ENCODE results near the gene HK2. TPM values are rescaled to one million over a fixed set of nuclear protein-coding genes. Genes with fewer than 3 reads are reported as not detected.
"Not testable (repeated sequence)": the region's sequence is repeated elsewhere in the genome, so short reads cannot be mapped to it uniquely, and the experiment has no call there.

HK2 gene
- total and polyA plus RNA-seq, 2 donors (not counting 3 experiments of a cell fraction or from before 2014, with no cell fraction given), result 3.4 to 13.0 TPM

- POLR2A ChIA-PET, result no interaction called here
- intact Hi-C loops (cut with micrococcal nuclease), result no loop called here
- no peak overlapping the region for H3K9ac ChIP-seq (replicated peaks; ENCODE audit: extremely low read depth, insufficient read depth, low read length)
- H3K4me2 ChIP-seq (ENCODE audit: insufficient read depth, low read length), result no peak overlapping the region
- no peak overlapping the region for H3K27ac ChIP-seq (ENCODE audit: insufficient read depth, low read depth, low read length)
- dilution Hi-C loops (cut with MboI; ENCODE audit: extremely low pct_ligation_motif_present, low sequenced_read_pairs), result no loop called here
- H3K79me2 ChIP-seq (ENCODE audit: control insufficient read depth, insufficient read depth, low read length), result no peaks in the 10 kb centered on the region
- H3K4me1 ChIP-seq (ENCODE audit: control insufficient read depth, extremely low read depth, insufficient read depth, low read length), result peaks cover 3% of the 10 kb centered on the region
- no peaks in the 10 kb centered on the region for H3K27me3 ChIP-seq (ENCODE audit: control insufficient read depth in 2 of 2, insufficient read depth in 2 of 2, low read length in 2 of 2)
- no peak overlapping the region for H3K4me3 ChIP-seq (replicated peaks in 1 of 3; ENCODE audit: insufficient read depth in 1 of 3, low read depth in 1 of 3, low read length in 3 of 3)
- H4K20me1 ChIP-seq (replicated peaks; ENCODE audit: control insufficient read depth, extremely low read depth, insufficient read depth, low read length), result no peaks in the 10 kb centered on the region
- no peaks in the 10 kb centered on the region for H3K9me3 ChIP-seq (replicated peaks; ENCODE audit: control insufficient read depth, insufficient read depth, low read length)
- FAIRE-seq (no peak), DNase-seq (ENCODE audit: low read depth, low spot score) (no peak)
- H3K9me1 ChIP-seq (replicated peaks; ENCODE audit: control insufficient read depth, extremely low read depth, insufficient read depth, low read length), result no peaks in the 10 kb centered on the region
- H2AFZ ChIP-seq (ENCODE audit: low read depth, low read length), result no peak overlapping the region
- no peak for TF ChIP-seq MYC (IDR thresholded peaks at IDR 0.05; ENCODE audit: low read depth, low read length)
- TF ChIP-seq EZH2 (IDR thresholded peaks at IDR 0.05; ENCODE audit: borderline replicate concordance, low read depth, low read length, severe bottlenecking), result no peak
- no peak for TF ChIP-seq GATA2 (IDR thresholded peaks at IDR 0.05; ENCODE audit: insufficient read depth, insufficient read length, low read depth, low read length)
- no peak for TF ChIP-seq JUN (IDR thresholded peaks at IDR 0.05; ENCODE audit: borderline replicate concordance, insufficient read depth, insufficient read length, low read depth)
- TF ChIP-seq MAX (IDR thresholded peaks at IDR 0.05; ENCODE audit: insufficient read depth, insufficient read length), result no peak
- no peak for TF ChIP-seq CTCF (IDR thresholded peaks at IDR 0.05; ENCODE audit: extremely low read depth in 1 of 2, insufficient read depth in 1 of 2, low read depth in 1 of 2, low read length in 2 of 2)
- TF ChIP-seq FOS (IDR thresholded peaks at IDR 0.05; ENCODE audit: borderline replicate concordance, insufficient read depth, low read length), result no peak
- TF ChIP-seq POLR2AphosphoS5 (IDR thresholded peaks at IDR 0.05; ENCODE audit: insufficient read depth, low read depth, low read length), result no peak
- no peak for TF ChIP-seq POLR2A (IDR thresholded peaks at IDR 0.05; ENCODE audit: low read depth, low read length)
- H3K36me3 ChIP-seq (ENCODE audit: control insufficient read depth in 2 of 2, extremely low read depth in 1 of 2, insufficient read depth in 2 of 2, low read length in 2 of 2), result peaks cover 0 to 3% of the 10 kb centered on the region in 2 experiments
- CTCF ChIA-PET, result no interaction called here
- BruUV-seq (replicated peaks), result no TSS peak
Observed at GRCh38 chr2:74854401-74854800, 20.5 kb downstream of the HK2 start.

DNA sequence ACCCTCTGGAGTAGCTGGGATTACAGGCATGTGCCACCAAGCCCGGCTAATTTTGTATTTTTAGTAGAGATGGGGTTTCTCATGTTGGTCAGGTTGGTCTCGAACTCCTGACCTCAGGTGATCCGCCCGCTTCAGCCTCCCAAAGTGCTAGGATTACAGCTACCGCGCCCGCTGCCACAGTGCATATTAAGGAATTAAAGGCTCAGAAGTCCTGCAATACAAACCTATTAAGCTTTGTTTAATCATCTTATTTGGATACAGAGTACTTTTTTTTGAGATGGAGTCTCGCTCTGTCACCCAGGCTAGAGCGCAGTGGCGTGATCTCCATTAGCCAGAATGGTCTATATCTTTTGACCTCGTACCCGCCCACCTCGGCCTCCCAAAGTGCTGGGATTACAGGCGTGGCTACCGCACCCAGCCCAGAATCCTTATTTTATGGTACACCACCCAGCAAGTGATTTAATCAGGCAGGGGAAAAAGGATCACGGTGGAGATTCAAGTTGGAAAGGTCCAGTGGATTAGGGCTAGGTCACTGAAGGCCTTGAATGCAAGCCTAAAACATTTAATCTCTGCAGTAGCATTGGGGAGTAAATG, 21.3 kb downstream of the HK2 start:
- H3K79me2 ChIP-seq (ENCODE audit: control insufficient read depth, insufficient read depth, low read length); H3K36me3 ChIP-seq (ENCODE audit: control insufficient read depth in 2 of 2, extremely low read depth in 1 of 2, insufficient read depth in 2 of 2, low read length in 2 of 2); H3K9me3 ChIP-seq (replicated peaks; ENCODE audit: control insufficient read depth, insufficient read depth, low read length); H3K4me3 ChIP-seq (replicated peaks in 1 of 3; ENCODE audit: insufficient read depth in 1 of 3, low read depth in 1 of 3, low read length in 3 of 3); H4K20me1 ChIP-seq (replicated peaks; ENCODE audit: control insufficient read depth, extremely low read depth, insufficient read depth, low read length); BruUV-seq (replicated peaks); POLR2A ChIA-PET; H3K4me2 ChIP-seq (ENCODE audit: insufficient read depth, low read length); H3K4me1 ChIP-seq (ENCODE audit: control insufficient read depth, extremely low read depth, insufficient read depth, low read length); FAIRE-seq; H2AFZ ChIP-seq (ENCODE audit: low read depth, low read length); intact Hi-C loops (cut with micrococcal nuclease); H3K9me1 ChIP-seq (replicated peaks; ENCODE audit: control insufficient read depth, extremely low read depth, insufficient read depth, low read length); H3K9ac ChIP-seq (replicated peaks; ENCODE audit: extremely low read depth, insufficient read depth, low read length); H3K27me3 ChIP-seq (ENCODE audit: control insufficient read depth in 2 of 2, insufficient read depth in 2 of 2, low read length in 2 of 2); dilution Hi-C loops (cut with MboI; ENCODE audit: extremely low pct_ligation_motif_present, low sequenced_read_pairs); H3K27ac ChIP-seq (ENCODE audit: insufficient read depth, low read depth, low read length); DNase-seq (ENCODE audit: low read depth, low spot score); CTCF ChIA-PET: not testable (repeated sequence)
